MM.1S (cell line): Measurements from ENCODE around the gene SELENOP.

Experiments used
- EZH2 ChIP-seq: fragments of 300-600 bp; sonication (generic); optimal IDR thresholded peaks from 2 replicates; pipeline ENCODE3; 2017; ENCODE audit warnings: low read depth, mild to moderate bottlenecking, antibody characterized with exemption, low read length, mixed read lengths
- TF ChIP-seq, protein P1 (sequence below): fragments of 300-600 bp; sonication (generic); IDR thresholded peaks from 2 replicates; pipeline ENCODE4 v1.5.1; 2016; ENCODE audit warnings: antibody characterized with exemption, low read length, mixed read lengths

DNA sequence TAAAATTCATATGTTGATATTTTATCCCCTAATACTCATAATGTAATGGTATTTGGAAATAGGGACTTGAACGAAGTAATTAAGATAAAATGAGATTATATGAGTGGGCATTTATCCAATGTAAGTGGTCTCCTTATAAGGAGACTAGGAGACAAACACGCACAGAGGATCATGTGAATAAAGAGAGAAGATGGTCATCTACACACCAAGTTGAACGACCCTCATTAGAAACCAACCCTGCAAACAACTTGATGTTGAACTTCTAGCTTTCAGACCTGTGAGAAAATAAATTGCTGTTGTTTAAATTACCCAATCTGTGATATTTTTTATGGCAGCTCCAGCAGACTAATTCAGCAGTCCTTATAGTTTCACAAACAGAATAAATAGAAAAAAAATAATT is 27.5 kb upstream of the SELENOP start:
- TF ChIP-seq, protein P1, sequence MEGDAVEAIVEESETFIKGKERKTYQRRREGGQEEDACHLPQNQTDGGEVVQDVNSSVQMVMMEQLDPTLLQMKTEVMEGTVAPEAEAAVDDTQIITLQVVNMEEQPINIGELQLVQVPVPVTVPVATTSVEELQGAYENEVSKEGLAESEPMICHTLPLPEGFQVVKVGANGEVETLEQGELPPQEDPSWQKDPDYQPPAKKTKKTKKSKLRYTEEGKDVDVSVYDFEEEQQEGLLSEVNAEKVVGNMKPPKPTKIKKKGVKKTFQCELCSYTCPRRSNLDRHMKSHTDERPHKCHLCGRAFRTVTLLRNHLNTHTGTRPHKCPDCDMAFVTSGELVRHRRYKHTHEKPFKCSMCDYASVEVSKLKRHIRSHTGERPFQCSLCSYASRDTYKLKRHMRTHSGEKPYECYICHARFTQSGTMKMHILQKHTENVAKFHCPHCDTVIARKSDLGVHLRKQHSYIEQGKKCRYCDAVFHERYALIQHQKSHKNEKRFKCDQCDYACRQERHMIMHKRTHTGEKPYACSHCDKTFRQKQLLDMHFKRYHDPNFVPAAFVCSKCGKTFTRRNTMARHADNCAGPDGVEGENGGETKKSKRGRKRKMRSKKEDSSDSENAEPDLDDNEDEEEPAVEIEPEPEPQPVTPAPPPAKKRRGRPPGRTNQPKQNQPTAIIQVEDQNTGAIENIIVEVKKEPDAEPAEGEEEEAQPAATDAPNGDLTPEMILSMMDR: no peak
- TF ChIP-seq EZH2: no peak
